Keratinocyte (primary cell): ENCODE data around the gene MYOZ2. TPM values are rescaled to one million over a fixed set of nuclear protein-coding genes. Genes with fewer than 3 reads are reported as not detected.

Source experiments
- DNase-seq: peaks from one replicate; pipeline ENCODE4 v3.0.0-alpha.2; 2011; ENCODE audit warnings: low read depth, missing footprints, low spot score
- FAIRE-seq: peaks from 2 replicates; lab custom pipeline; 2011; peaks lifted over from hg19 to GRCh38; lab: Jason Lieb, UNC
- H2AFZ ChIP-seq: 2 replicates; pipeline ENCODE4 v1.6.0; 2012; ENCODE audit warnings: low read length, control low read depth, inconsistent platforms; ENCODE audit not compliant: control insufficient read depth
- H3K27ac ChIP-seq: 2 replicates; pipeline ENCODE4 v1.5.1; 2011; ENCODE audit warnings: low read length; ENCODE audit not compliant: control insufficient read depth, insufficient read depth
- H3K27me3 ChIP-seq: 3 replicates; pipeline ENCODE4 v1.6.0; 2011; ENCODE audit warnings: low read length; ENCODE audit not compliant: control insufficient read depth, insufficient read depth; ENCODE audit errors: extremely low read depth
- H3K36me3 ChIP-seq, 2 experiments: 2 replicates in 1 of 2; 3 replicates in 1 of 2; pipeline ENCODE4 v1.5.1; 2011; ENCODE audit warnings: low read length in 2 of 2, mild to moderate bottlenecking in 1 of 2; ENCODE audit not compliant: control insufficient read depth in 2 of 2, insufficient read depth in 2 of 2; ENCODE audit errors: extremely low read depth in 1 of 2
- H3K4me1 ChIP-seq: 3 replicates; pipeline ENCODE4 v1.5.1; 2011; ENCODE audit warnings: low read length; ENCODE audit not compliant: control insufficient read depth, insufficient read depth; ENCODE audit errors: extremely low read depth
- H3K4me2 ChIP-seq: 3 replicates; pipeline ENCODE4 v1.6.0; 2011; ENCODE audit warnings: low read depth, low read length; ENCODE audit not compliant: control insufficient read depth, insufficient read depth; ENCODE audit errors: extremely low read depth
- H3K4me3 ChIP-seq, 3 experiments: fragments of 200-600 bp in 1 of 3; sonication (generic) in 1 of 3; 2 replicates in 2 of 3; 3 replicates in 1 of 3; pipeline ENCODE4 v1.5.1; 2011 to 2016; ENCODE audit warnings: low read length in 3 of 3, mild to moderate bottlenecking in 3 of 3, control low read depth in 2 of 3, inconsistent platforms in 1 of 3, low read depth in 1 of 3, mixed read lengths in 1 of 3, mixed run types in 1 of 3, moderate library complexity in 1 of 3; ENCODE audit not compliant: control insufficient read depth in 2 of 3, insufficient read depth in 2 of 3; ENCODE audit errors: extremely low read depth in 1 of 3
- H3K79me2 ChIP-seq: 2 replicates; pipeline ENCODE4 v1.6.0; 2012; ENCODE audit warnings: low read length; ENCODE audit not compliant: control insufficient read depth, insufficient read depth
- H3K9ac ChIP-seq: 3 replicates; pipeline ENCODE4 v1.6.0; 2011; ENCODE audit warnings: low read length; ENCODE audit not compliant: control insufficient read depth, insufficient read depth; ENCODE audit errors: extremely low read depth
- H3K9me1 ChIP-seq: 3 replicates; pipeline ENCODE4 v1.6.0; 2011; ENCODE audit warnings: low read length; ENCODE audit not compliant: control insufficient read depth, insufficient read depth; ENCODE audit errors: extremely low read depth
- H3K9me3 ChIP-seq: 2 replicates; pipeline ENCODE4 v1.5.1; 2012; ENCODE audit warnings: low read depth, low read length; ENCODE audit not compliant: control insufficient read depth
- H4K20me1 ChIP-seq: 3 replicates; pipeline ENCODE4 v1.6.0; 2011; ENCODE audit warnings: low read length; ENCODE audit not compliant: control insufficient read depth, insufficient read depth; ENCODE audit errors: extremely low read depth
- CTCF ChIP-seq, 3 experiments: IDR thresholded peaks in 1 of 3; conservative IDR thresholded peaks in 1 of 3; optimal IDR thresholded peaks in 1 of 3; 2 replicates in 2 of 3; 3 replicates in 1 of 3; pipeline versions ENCODE3 to v1.5.1; 2011; ENCODE audit warnings: low read length in 3 of 3, mild to moderate bottlenecking in 3 of 3, moderate library complexity in 2 of 3, control low read depth in 1 of 3, inconsistent platforms in 1 of 3; ENCODE audit not compliant: insufficient read depth in 2 of 3; ENCODE audit errors: extremely low read depth in 1 of 3
- EZH2 ChIP-seq: IDR thresholded peaks from one replicate; pipeline ENCODE4 v1.6.1; 2012; ENCODE audit warnings: inconsistent platforms, mild to moderate bottlenecking, low read length, moderate library complexity
- dilution Hi-C: fragments of 300-500 bp; cut with MboI; formaldehyde crosslinking; loops from one replicate; pipeline ENCODE4 v1.7.0; 2020; ENCODE audit warnings: low sequenced_read_pairs; ENCODE audit not compliant: extremely low pct_ligation_motif_present
- polyA plus RNA-seq, 5 experiments: library from polyadenylated mRNA; depleted of rRNA in 3 of 5; stranded (reverse) in 3 of 5; stranded (forward) in 1 of 5; unstranded in 1 of 5; fragments of >200 nt; gene quantifications; 1 replicate in 1 of 5; 2 replicates in 3 of 5; 3 replicates in 1 of 5; pipeline versions ENCODE4 v1.2.1 to v1.2.3, GENCODE V29; 2011 to 2012; ENCODE audit warnings: missing spikeins in 2 of 5, low read depth in 1 of 5, low replicate concordance in 1 of 5

Gene MYOZ2
- polyA plus RNA-seq, 1 donor (not counting 4 experiments of a cell fraction or from before 2014, with no cell fraction given): not detected

GRCh38 chr4:119103263-119103662, 32.4 kb upstream of the MYOZ2 start:
- Histone ChIP-seq H4K20me1 (no peaks in the 10 kb centered on the region), H2AFZ (no peak overlapping the region), H3K27ac (peak overlapping the region; percentile 97), H3K9ac (peak overlapping the region; percentile 60), H3K4me3 (peak overlapping the region in 1 of 3 experiments; percentile 43), H3K9me1 (no peaks in the 10 kb centered on the region), H3K4me2 (peak overlapping the region; percentile 80), H3K36me3 (no peaks in the 10 kb centered on the region), H3K4me1 (peaks cover 54% of the 10 kb centered on the region), H3K79me2 (no peaks in the 10 kb centered on the region), H3K9me3 (no peaks in the 10 kb centered on the region), H3K27me3 (no peaks in the 10 kb centered on the region)
- DNase-seq (peak; percentile 94), FAIRE-seq (peak; percentile 88)
- no peak for TF ChIP-seq EZH2
- dilution Hi-C loops: no loop called here

DNA sequence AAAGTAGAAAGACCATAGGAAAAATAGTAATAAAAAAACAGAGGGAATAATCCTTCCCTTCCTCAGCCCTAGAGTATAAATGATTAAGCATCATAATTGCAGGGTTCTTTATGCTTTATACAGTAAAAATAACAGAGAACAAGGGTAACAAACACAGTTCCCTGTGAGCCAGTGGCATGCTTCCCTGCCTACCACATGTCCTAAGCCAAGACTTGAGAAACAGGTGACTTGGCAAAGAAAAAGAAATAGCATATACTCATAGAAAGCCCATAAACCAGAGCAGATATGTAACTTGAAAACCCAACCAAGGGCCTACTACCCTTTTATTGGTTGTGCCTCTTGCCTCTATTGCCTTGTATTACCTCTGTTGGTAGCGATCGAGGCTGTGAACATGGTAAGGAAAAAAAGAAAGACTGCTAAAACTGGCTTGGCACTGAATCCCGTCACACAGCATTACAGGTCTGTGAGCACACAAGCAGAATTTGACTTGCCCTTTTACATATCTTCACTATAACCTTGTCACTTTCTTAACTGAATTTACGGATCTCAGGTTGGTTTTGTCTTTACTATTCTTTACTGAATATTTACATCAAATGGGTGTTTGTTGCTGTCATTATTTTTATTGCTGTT, 30.9 kb upstream of the MYOZ2 start:
- Histone ChIP-seq H3K9me1 (no peaks in the 10 kb centered on the region), H3K9me3 (no peaks in the 10 kb centered on the region), H4K20me1 (no peaks in the 10 kb centered on the region), H3K79me2 (no peaks in the 10 kb centered on the region), H3K9ac (no peak overlapping the region), H3K4me1 (peaks cover 50% of the 10 kb centered on the region), H3K4me2 (peak overlapping the region; percentile 50), H3K27me3 (no peaks in the 10 kb centered on the region), H3K36me3 (no peaks in the 10 kb centered on the region), H2AFZ (peak overlapping the region; percentile 90), H3K27ac (peak overlapping the region; percentile 15), H3K4me3 (no peak overlapping the region)
- TF ChIP-seq EZH2: no peak
- TF ChIP-seq CTCF (optimal IDR thresholded peaks at IDR 0.05 in 1 of 3, IDR thresholded peaks at IDR 0.05 in 1 of 3, conservative IDR thresholded peaks at IDR 0.05 in 1 of 3; ENCODE audit: extremely low read depth in 1 of 3, insufficient read depth in 2 of 3, low read length in 3 of 3): no peak
- DNase-seq: no peak
- peak; percentile 39 for FAIRE-seq
- dilution Hi-C loops: no loop called here

DNA sequence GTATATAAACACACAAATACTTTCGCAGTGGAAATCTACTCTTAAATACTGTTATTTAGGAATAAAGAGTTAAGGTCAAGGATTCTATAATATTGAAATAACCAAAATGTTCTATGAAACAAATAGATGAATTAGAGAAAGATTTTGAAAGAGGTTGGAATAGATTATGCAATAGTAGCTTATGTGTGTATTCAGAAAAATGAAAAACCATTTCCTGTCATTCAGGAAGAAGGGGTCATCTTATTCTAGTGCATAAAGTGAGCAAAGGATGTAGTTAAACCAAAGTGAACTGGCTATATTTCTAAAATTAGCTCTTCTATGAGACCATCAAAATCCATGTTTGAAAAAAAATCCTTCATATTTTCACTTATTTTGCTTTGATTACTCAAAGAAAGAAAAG, 30.0 kb upstream of the MYOZ2 start:
- Histone ChIP-seq H3K36me3 (no peaks in the 10 kb centered on the region), H3K4me3 (no peak overlapping the region), H4K20me1 (no peaks in the 10 kb centered on the region), H3K4me2 (no peak overlapping the region), H3K9me1 (no peaks in the 10 kb centered on the region), H2AFZ (no peak overlapping the region), H3K27ac (no peak overlapping the region), H3K9ac (no peak overlapping the region), H3K27me3 (no peaks in the 10 kb centered on the region), H3K9me3 (no peaks in the 10 kb centered on the region), H3K4me1 (peaks cover 50% of the 10 kb centered on the region), H3K79me2 (no peaks in the 10 kb centered on the region)
- FAIRE-seq: no peak
- dilution Hi-C loops: no loop called here
- TF ChIP-seq EZH2 (no peak), CTCF (optimal IDR thresholded peaks at IDR 0.05 in 1 of 3, IDR thresholded peaks at IDR 0.05 in 1 of 3, conservative IDR thresholded peaks at IDR 0.05 in 1 of 3; ENCODE audit: extremely low read depth in 1 of 3, insufficient read depth in 2 of 3, low read length in 3 of 3) (no peak)
- DNase-seq: no peak
